22Rv1 (cell line): ENCODE results near the gene CDK12.

ENCODE experiments used
- ZFX ChIP-seq: fragments of 450-650 bp; IDR thresholded peaks from 2 replicates; pipeline ENCODE4 v1.6.1; 2017; ENCODE audit warnings: antibody characterized with exemption, borderline replicate concordance
- TF ChIP-seq, protein P1 (sequence below): fragments of 450-650 bp; IDR thresholded peaks from 2 replicates; pipeline ENCODE4 v1.5.1; 2017; ENCODE audit warnings: mild to moderate bottlenecking

DNA sequence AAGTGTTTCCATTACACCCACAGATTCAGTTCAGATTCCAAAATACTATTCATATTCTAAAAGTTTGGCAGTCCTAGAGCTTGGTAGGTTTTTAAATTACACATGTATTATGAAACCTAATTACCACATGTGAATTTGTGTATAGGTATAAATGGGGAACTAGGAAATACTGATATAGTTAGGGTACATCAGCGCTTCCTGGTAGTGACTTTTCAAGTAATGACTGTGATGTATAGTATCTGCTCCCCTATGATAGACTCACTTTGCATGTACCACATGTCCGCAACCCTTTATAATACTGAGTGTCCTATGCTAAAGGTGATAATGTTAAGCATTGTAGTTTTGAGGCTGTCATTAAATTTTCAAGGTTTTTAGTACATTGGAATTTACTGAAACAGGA, 22.9 kb downstream of the CDK12 start:
- TF ChIP-seq, protein P1, sequence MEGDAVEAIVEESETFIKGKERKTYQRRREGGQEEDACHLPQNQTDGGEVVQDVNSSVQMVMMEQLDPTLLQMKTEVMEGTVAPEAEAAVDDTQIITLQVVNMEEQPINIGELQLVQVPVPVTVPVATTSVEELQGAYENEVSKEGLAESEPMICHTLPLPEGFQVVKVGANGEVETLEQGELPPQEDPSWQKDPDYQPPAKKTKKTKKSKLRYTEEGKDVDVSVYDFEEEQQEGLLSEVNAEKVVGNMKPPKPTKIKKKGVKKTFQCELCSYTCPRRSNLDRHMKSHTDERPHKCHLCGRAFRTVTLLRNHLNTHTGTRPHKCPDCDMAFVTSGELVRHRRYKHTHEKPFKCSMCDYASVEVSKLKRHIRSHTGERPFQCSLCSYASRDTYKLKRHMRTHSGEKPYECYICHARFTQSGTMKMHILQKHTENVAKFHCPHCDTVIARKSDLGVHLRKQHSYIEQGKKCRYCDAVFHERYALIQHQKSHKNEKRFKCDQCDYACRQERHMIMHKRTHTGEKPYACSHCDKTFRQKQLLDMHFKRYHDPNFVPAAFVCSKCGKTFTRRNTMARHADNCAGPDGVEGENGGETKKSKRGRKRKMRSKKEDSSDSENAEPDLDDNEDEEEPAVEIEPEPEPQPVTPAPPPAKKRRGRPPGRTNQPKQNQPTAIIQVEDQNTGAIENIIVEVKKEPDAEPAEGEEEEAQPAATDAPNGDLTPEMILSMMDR: no peak
- TF ChIP-seq ZFX: no peak
